Activated CD8-positive, alpha-beta T cell treated with anti-CD3 and anti-CD28 coated beads for 36 hours (primary cell): ENCODE data around the gene TP73. TPM values are rescaled to one million over a fixed set of nuclear protein-coding genes. Genes with fewer than 3 reads are reported as not detected.

Source experiments
- ATAC-seq: fragments of 200-7000 bp; cut with Tn5 transposase; one replicate; pipeline ENCODE4 v1.10.0; 2021; ENCODE audit warnings: mild to moderate bottlenecking, moderate library complexity
- CTCF ChIA-PET: fragments of 350-600 bp; sonication (Branson Sonifier 250); formaldehyde crosslinking; loops from one replicate; lab custom pipeline; 2021; ENCODE audit warnings: antibody characterized with exemption; lab: Charles Lee
- POLR2A ChIA-PET: fragments of 350-600 bp; sonication (Branson Sonifier 250); formaldehyde crosslinking; loops from one replicate; lab custom pipeline; 2021; ENCODE audit warnings: antibody characterized with exemption; lab: Charles Lee
- DNase-seq: peaks from one replicate; pipeline ENCODE4 v3.0.0-alpha.2; 2020
- H3K27ac Mint-ChIP-seq: one replicate; pipeline ENCODE4 v1.8.0; 2021; ENCODE audit warnings: mild to moderate bottlenecking, mixed read lengths
- H3K27me3 Mint-ChIP-seq: one replicate; pipeline ENCODE4 v1.8.0; 2021; ENCODE audit warnings: mixed read lengths
- H3K36me3 Mint-ChIP-seq: one replicate; pipeline ENCODE4 v1.8.0; 2021; ENCODE audit warnings: low read depth, mixed read lengths
- H3K4me1 Mint-ChIP-seq: one replicate; pipeline ENCODE4 v1.8.0; 2021; ENCODE audit warnings: low read depth, mixed read lengths
- H3K4me3 Mint-ChIP-seq: one replicate; pipeline ENCODE4 v1.8.0; 2021; ENCODE audit warnings: mild to moderate bottlenecking, moderate library complexity, mixed read lengths
- H3K9me3 Mint-ChIP-seq: one replicate; pipeline ENCODE4 v1.8.0; 2021; ENCODE audit warnings: mixed read lengths
- intact Hi-C: fragments of 100-400 bp; cut with micrococcal nuclease; formaldehyde crosslinking; loops from one replicate; pipeline ENCODE4 v1.10.0; 2022
- total RNA-seq, 2 experiments: library from RNA; stranded (reverse); gene quantifications; one replicate each; pipeline ENCODE4 v1.2.3, GENCODE V29; 2021
- TF ChIP-seq, protein P1 (sequence below): fragments of 200-600 bp; IDR thresholded peaks from one replicate; pipeline ENCODE4 v1.8.0; 2022; ENCODE audit warnings: antibody characterized with exemption, mild to moderate bottlenecking

Gene TP73
- total RNA-seq, 2 experiments from 2014 or later, result 0.60 to 0.68 TPM

DNA sequence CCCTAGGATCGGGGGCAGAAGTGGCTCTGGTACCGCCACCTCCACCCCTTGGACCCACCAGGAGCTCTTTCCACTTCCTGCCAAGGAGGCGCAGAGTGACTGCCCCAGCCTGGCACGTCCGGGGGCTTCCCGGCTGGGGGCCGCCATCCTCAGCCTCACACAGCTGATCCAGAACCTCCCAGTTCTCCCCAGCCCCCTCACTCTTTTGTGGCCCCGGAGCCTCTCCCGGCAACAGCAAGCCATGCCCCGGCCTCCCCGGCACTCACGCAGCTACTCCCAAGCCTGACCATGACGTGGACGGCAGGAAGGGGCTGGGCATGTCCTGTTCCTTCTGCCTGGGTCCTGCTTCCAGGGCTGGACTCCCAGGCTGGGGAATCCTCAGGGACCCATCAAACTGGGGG lies 17.1 kb downstream of the TP73 start:
- peaks cover 4% of the 10 kb centered on the region for H3K4me1 Mint-ChIP-seq
- ChIA-PET CTCF (no interaction called here), POLR2A (no interaction called here)

DNA sequence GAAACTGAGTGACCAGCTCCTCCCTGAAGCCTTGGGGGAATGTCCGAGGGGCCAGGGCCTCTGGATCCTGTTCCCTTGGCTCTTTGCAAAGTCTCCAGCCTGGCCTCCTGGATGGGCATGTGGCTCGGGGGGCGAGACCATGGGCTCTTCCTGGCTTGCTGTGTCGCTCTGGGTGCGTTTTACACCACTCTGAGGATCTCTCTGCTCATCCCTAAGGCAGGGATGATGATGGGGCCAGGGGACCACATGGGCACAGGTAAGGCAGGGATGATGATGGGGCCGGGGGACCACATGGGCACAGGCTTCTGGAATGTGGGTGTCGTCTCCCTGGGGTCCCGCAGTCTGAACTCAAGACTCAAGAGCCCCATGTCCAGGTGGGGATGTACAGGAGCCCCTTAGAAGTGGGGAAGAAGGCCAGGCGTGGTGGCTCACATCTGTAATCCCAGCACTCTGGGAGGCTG lies 17.7 kb downstream of the TP73 start:
- Mint-ChIP-seq H3K36me3 (no peaks in the 10 kb centered on the region), H3K4me1 (peaks cover 4% of the 10 kb centered on the region), H3K9me3 (no peaks in the 10 kb centered on the region), H3K27ac (no peak overlapping the region), H3K27me3 (peaks cover 18% of the 10 kb centered on the region), H3K4me3 (no peak overlapping the region)
- ChIA-PET POLR2A (no interaction called here), CTCF (no interaction called here)
- ATAC-seq (no peak), DNase-seq (no peak)
- intact Hi-C loops, result no loop called here
- TF ChIP-seq, protein P1, sequence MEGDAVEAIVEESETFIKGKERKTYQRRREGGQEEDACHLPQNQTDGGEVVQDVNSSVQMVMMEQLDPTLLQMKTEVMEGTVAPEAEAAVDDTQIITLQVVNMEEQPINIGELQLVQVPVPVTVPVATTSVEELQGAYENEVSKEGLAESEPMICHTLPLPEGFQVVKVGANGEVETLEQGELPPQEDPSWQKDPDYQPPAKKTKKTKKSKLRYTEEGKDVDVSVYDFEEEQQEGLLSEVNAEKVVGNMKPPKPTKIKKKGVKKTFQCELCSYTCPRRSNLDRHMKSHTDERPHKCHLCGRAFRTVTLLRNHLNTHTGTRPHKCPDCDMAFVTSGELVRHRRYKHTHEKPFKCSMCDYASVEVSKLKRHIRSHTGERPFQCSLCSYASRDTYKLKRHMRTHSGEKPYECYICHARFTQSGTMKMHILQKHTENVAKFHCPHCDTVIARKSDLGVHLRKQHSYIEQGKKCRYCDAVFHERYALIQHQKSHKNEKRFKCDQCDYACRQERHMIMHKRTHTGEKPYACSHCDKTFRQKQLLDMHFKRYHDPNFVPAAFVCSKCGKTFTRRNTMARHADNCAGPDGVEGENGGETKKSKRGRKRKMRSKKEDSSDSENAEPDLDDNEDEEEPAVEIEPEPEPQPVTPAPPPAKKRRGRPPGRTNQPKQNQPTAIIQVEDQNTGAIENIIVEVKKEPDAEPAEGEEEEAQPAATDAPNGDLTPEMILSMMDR, result no peak

More for the DNA sequence above, 17.1 kb downstream of the TP73 start:
- no peak overlapping the region for H3K27ac Mint-ChIP-seq
- TF ChIP-seq, protein P1, result no peak
- H3K27me3 Mint-ChIP-seq, result peaks cover 18% of the 10 kb centered on the region
- no peaks in the 10 kb centered on the region for H3K9me3 Mint-ChIP-seq
- H3K36me3 Mint-ChIP-seq, result no peaks in the 10 kb centered on the region
- no peak for DNase-seq
- H3K4me3 Mint-ChIP-seq, result no peak overlapping the region
- intact Hi-C loops, result no loop called here
- no peak for ATAC-seq

DNA sequence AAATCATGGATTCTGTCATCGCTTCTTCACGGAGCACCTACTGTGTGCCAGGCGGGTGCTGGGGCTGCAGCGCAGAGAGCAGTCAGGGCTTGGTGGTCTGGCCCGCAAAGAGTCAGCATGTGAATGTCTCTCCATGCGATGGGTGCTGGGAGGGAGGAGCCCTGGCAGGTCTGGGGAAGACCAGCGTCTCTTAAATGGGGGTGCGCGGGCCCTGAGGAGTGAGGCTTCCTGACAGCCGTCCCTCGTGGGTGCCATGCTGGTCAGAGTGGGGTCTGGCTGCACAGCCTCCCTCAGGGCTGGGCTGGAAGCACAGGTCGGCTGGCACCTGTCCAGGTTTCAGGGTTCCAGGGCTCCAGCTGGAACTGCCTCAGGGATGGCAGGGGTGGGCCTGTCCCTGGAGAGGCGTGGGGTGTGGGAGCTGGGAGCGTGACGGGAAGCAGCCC lies 18.5 kb downstream of the TP73 start:
- H3K27ac Mint-ChIP-seq, result no peak overlapping the region
- ATAC-seq (no peak), DNase-seq (no peak)
- CTCF ChIA-PET, result interaction anchor here (0.5 kb wide), 1 partner anchor 1513 kb away, joined by 3 read pairs; no protein-coding TSS in a partner anchor
- peaks cover 18% of the 10 kb centered on the region for H3K27me3 Mint-ChIP-seq
- TF ChIP-seq, protein P1, result no peak
- H3K36me3 Mint-ChIP-seq, result no peaks in the 10 kb centered on the region
- H3K4me3 Mint-ChIP-seq, result no peak overlapping the region
- POLR2A ChIA-PET, result interaction anchor here (1.1 kb wide), 1 partner anchor 23 kb away, joined by 3 read pairs; no protein-coding TSS in a partner anchor
- intact Hi-C loops, result no loop called here
- H3K4me1 Mint-ChIP-seq, result peaks cover 4% of the 10 kb centered on the region
- no peaks in the 10 kb centered on the region for H3K9me3 Mint-ChIP-seq

DNA sequence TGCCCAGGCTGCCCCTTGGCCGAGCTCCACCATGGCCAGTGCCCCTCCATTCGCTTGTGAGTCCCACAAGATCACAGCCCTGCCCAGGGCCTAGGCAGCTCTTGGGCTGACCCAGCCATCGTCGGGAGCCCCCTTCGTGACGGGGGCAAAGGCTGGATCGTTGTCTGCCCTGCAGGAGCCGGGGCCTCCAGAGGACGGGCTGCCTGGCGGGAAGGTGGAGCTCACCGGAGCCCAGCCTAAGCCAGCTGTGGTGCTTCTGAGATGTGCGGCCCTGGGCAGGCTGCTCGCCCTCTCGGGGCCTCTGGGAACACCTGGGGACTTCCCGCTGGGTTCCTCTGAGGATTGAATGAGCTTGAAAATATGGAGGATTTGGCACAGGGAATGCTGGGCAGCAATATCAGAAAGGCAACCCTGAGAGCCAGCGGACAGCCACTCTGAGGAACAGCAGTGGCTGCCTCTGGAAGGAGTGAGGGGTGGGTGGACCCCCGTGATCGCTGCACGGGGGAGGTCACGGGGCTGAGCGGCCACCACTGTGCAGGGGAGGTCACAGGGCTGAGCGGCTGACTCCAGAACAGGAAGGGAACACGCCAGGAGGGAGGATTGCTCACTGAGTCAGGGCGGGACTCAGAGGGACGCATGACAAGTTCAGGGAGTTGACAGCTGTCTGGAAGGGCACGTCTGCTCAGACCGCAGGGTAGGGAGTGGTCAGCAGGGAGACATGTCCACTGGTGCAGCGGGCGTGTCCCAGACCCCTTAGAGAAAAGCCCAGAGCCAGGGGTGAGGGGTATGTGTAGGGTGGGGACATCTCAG lies 19.3 kb downstream of the TP73 start:
- intact Hi-C loops, result no loop called here
- ATAC-seq (no peak), DNase-seq (no peak)
- H3K9me3 Mint-ChIP-seq, result no peaks in the 10 kb centered on the region
- ChIA-PET POLR2A (interaction anchor here (1.1 kb wide), 1 partner anchor 24 kb away, joined by 3 read pairs; no protein-coding TSS in a partner anchor), CTCF (no interaction called here)
- no peaks in the 10 kb centered on the region for H3K36me3 Mint-ChIP-seq
- H3K27ac Mint-ChIP-seq, result no peak overlapping the region
- TF ChIP-seq, protein P1, result no peak
- H3K4me3 Mint-ChIP-seq, result no peak overlapping the region
- peaks cover 14% of the 10 kb centered on the region for H3K27me3 Mint-ChIP-seq
- peaks cover 4% of the 10 kb centered on the region for H3K4me1 Mint-ChIP-seq
